Measurements from ENCODE around the gene CIDEB. TPM values are rescaled to one million over a fixed set of nuclear protein-coding genes. Genes with fewer than 3 reads are reported as not detected.
A peak's percentile ranks its signal among the peaks of the same experiment; 100 is the strongest.
"Not testable (repeated sequence)": the region's sequence is repeated elsewhere in the genome, so short reads cannot be mapped to it uniquely, and the experiment has no call there.

The CIDEB gene
- total RNA-seq = 1.2 and 3.9 TPM in 2 replicates

- H3K4me3 ChIP-seq (ENCODE audit: low read depth, low read length) = no peak within 1 kb of the TSS
- peaks cover 24% of the 10 kb centered on the region for H3K36me3 ChIP-seq (ENCODE audit: control insufficient read depth, insufficient read depth, low read length)
- DNase-seq (ENCODE audit: low read depth) (peak; percentile 40), FAIRE-seq (no peak)
- peak; percentile 90 for TF ChIP-seq CTCF (IDR thresholded peaks at IDR 0.05; ENCODE audit: insufficient read depth, low read length, severe bottlenecking)
- no peaks in the 10 kb centered on the region for H3K27me3 ChIP-seq (ENCODE audit: control insufficient read depth, insufficient read depth, low read length)
These were observed at the start of gene CIDEB for GRCh38 chr14:24307575-24308341. TSS of gene CIDEB (minus strand) at chr14:24307977. CDS start at chr14:24307858, 119 bp downstream.

GRCh38 chr14:24356208-24356607, 48.4 kb upstream of the CIDEB start:
- no peak for TF ChIP-seq CTCF (IDR thresholded peaks at IDR 0.05; ENCODE audit: insufficient read depth, low read length, severe bottlenecking)
- Histone ChIP-seq H3K36me3 (ENCODE audit: control insufficient read depth, insufficient read depth, low read length) (no peaks in the 10 kb centered on the region), H3K4me3 (ENCODE audit: low read depth, low read length) (no peak overlapping the region), H3K27me3 (ENCODE audit: control insufficient read depth, insufficient read depth, low read length) (no peaks in the 10 kb centered on the region)
- FAIRE-seq (no peak), DNase-seq (ENCODE audit: low read depth) (no peak)

- DNase-seq (ENCODE audit: low read depth) = no peak
- no peak overlapping the region for H3K4me3 ChIP-seq (ENCODE audit: low read depth, low read length)
- FAIRE-seq = no peak
- H3K27me3 ChIP-seq (ENCODE audit: control insufficient read depth, insufficient read depth, low read length) = no peaks in the 10 kb centered on the region
- no peak for TF ChIP-seq CTCF (IDR thresholded peaks at IDR 0.05; ENCODE audit: insufficient read depth, low read length, severe bottlenecking)
- no peaks in the 10 kb centered on the region for H3K36me3 ChIP-seq (ENCODE audit: control insufficient read depth, insufficient read depth, low read length)
These were observed 47.2 kb upstream of the CIDEB start for GRCh38 chr14:24355009-24355408.

- not testable (repeated sequence) for DNase-seq (ENCODE audit: low read depth); FAIRE-seq; H3K4me3 ChIP-seq (ENCODE audit: low read depth, low read length)
These were observed 46.7 kb upstream of the CIDEB start for GRCh38 chr14:24354482-24354825.

GRCh38 chr14:24353559-24354481, 46.0 kb upstream of the CIDEB start:
- no peak overlapping the region for H3K4me3 ChIP-seq (ENCODE audit: low read depth, low read length)
- H3K36me3 ChIP-seq (ENCODE audit: control insufficient read depth, insufficient read depth, low read length) = no peaks in the 10 kb centered on the region
- H3K27me3 ChIP-seq (ENCODE audit: control insufficient read depth, insufficient read depth, low read length) = no peaks in the 10 kb centered on the region
- no peak for FAIRE-seq
- no peak for TF ChIP-seq CTCF (IDR thresholded peaks at IDR 0.05; ENCODE audit: insufficient read depth, low read length, severe bottlenecking)
- DNase-seq (ENCODE audit: low read depth) = peak; percentile 80

More at GRCh38 chr14:24354482-24354825, 46.7 kb upstream of the CIDEB start:
- H3K36me3 ChIP-seq (ENCODE audit: control insufficient read depth, insufficient read depth, low read length); H3K27me3 ChIP-seq (ENCODE audit: control insufficient read depth, insufficient read depth, low read length): not testable (repeated sequence)

- no peak for FAIRE-seq
These were observed 43.7 kb upstream of the CIDEB start for GRCh38 chr14:24351517-24351916.

More at GRCh38 chr14:24351517-24351916, 43.7 kb upstream of the CIDEB start:
- no peak overlapping the region for H3K4me3 ChIP-seq (ENCODE audit: low read depth, low read length)
- no peak for TF ChIP-seq CTCF (IDR thresholded peaks at IDR 0.05; ENCODE audit: insufficient read depth, low read length, severe bottlenecking)
- DNase-seq (ENCODE audit: low read depth) = peak; percentile 58
- no peaks in the 10 kb centered on the region for H3K27me3 ChIP-seq (ENCODE audit: control insufficient read depth, insufficient read depth, low read length)
- H3K36me3 ChIP-seq (ENCODE audit: control insufficient read depth, insufficient read depth, low read length) = no peaks in the 10 kb centered on the region
